Kidney epithelial cell (primary cell): ENCODE measurements around the gene IRAK1. TPM values are rescaled to one million over a fixed set of nuclear protein-coding genes. Genes with fewer than 3 reads are reported as not detected.
A peak's percentile ranks its signal among the peaks of the same experiment; 100 is the strongest.

Source experiments
- DNase-seq: peaks from one replicate; pipeline ENCODE4 v3.0.0-alpha.2; 2010; ENCODE audit warnings: low read depth
- H3K27me3 ChIP-seq: 2 replicates; pipeline ENCODE4 v1.6.0; 2011; ENCODE audit warnings: low read length; ENCODE audit not compliant: control insufficient read depth, insufficient read depth
- H3K36me3 ChIP-seq: 2 replicates; pipeline ENCODE4 v1.5.1; 2011; ENCODE audit warnings: low read length; ENCODE audit not compliant: control insufficient read depth, insufficient read depth
- H3K4me3 ChIP-seq: 2 replicates; pipeline ENCODE4 v1.5.1; 2011; ENCODE audit warnings: low read depth, mild to moderate bottlenecking, control low read depth, low read length
- total RNA-seq: library from RNA; depleted of rRNA; stranded (reverse); fragments of >200 nt; gene quantifications from 2 replicates; pipeline ENCODE4 v1.2.3, GENCODE V29; 2015
- TF ChIP-seq, protein P1 (sequence below): IDR thresholded peaks from 2 replicates; pipeline ENCODE4 v1.5.1; 2011; ENCODE audit warnings: mild to moderate bottlenecking, moderate library complexity, low read length, control low read depth, inconsistent platforms; ENCODE audit not compliant: insufficient read depth, poor library complexity, severe bottlenecking

Gene IRAK1
- total RNA-seq, 1 donor from 2014 or later = 193 TPM

- Histone ChIP-seq H3K36me3 (no peaks in the 10 kb centered on the region), H3K4me3 (no peak overlapping the region), H3K27me3 (no peaks in the 10 kb centered on the region)
- DNase-seq = no peak
- TF ChIP-seq, protein P1, sequence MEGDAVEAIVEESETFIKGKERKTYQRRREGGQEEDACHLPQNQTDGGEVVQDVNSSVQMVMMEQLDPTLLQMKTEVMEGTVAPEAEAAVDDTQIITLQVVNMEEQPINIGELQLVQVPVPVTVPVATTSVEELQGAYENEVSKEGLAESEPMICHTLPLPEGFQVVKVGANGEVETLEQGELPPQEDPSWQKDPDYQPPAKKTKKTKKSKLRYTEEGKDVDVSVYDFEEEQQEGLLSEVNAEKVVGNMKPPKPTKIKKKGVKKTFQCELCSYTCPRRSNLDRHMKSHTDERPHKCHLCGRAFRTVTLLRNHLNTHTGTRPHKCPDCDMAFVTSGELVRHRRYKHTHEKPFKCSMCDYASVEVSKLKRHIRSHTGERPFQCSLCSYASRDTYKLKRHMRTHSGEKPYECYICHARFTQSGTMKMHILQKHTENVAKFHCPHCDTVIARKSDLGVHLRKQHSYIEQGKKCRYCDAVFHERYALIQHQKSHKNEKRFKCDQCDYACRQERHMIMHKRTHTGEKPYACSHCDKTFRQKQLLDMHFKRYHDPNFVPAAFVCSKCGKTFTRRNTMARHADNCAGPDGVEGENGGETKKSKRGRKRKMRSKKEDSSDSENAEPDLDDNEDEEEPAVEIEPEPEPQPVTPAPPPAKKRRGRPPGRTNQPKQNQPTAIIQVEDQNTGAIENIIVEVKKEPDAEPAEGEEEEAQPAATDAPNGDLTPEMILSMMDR = peak; percentile 70
These were observed 31.6 kb upstream of the IRAK1 start for GRCh38 chrX:154051201-154051810.

DNA sequence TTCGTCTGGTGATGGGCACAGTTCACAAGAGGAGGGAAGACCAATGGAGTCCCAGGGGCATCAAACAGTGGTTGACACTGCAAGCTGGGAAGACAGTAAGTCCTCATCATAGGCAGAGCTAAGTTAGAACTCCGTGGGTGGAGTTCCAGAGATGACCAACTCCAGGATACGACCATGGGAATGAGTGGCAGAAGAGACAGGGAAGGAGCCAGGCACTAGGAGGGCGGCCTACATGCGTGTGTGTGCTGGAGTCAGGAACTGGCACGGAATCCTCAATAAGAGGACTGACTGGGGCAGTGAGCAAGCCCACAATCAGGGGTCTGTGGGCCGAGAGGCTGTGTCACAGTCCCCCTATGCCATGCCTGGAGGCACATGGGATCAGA is 30.4 kb upstream of the IRAK1 start:
- no peaks in the 10 kb centered on the region for H3K36me3 ChIP-seq
- no peak for DNase-seq
- TF ChIP-seq, protein P1 = no peak

GRCh38 chrX:154049209-154050112 is 29.8 kb upstream of the IRAK1 start:
- TF ChIP-seq, protein P1 = no peak
- no peak for DNase-seq

More for the DNA sequence above, 30.4 kb upstream of the IRAK1 start:
- Histone ChIP-seq H3K27me3 (no peaks in the 10 kb centered on the region), H3K4me3 (no peak overlapping the region)

GRCh38 chrX:154048398-154048797 is 28.7 kb upstream of the IRAK1 start:
- Histone ChIP-seq H3K27me3 (no peaks in the 10 kb centered on the region), H3K4me3 (no peak overlapping the region), H3K36me3 (no peaks in the 10 kb centered on the region)
- TF ChIP-seq, protein P1 = no peak
- DNase-seq = no peak

More at GRCh38 chrX:154049209-154050112, 29.8 kb upstream of the IRAK1 start:
- Histone ChIP-seq H3K27me3 (no peaks in the 10 kb centered on the region), H3K36me3 (no peaks in the 10 kb centered on the region), H3K4me3 (no peak overlapping the region)

DNA sequence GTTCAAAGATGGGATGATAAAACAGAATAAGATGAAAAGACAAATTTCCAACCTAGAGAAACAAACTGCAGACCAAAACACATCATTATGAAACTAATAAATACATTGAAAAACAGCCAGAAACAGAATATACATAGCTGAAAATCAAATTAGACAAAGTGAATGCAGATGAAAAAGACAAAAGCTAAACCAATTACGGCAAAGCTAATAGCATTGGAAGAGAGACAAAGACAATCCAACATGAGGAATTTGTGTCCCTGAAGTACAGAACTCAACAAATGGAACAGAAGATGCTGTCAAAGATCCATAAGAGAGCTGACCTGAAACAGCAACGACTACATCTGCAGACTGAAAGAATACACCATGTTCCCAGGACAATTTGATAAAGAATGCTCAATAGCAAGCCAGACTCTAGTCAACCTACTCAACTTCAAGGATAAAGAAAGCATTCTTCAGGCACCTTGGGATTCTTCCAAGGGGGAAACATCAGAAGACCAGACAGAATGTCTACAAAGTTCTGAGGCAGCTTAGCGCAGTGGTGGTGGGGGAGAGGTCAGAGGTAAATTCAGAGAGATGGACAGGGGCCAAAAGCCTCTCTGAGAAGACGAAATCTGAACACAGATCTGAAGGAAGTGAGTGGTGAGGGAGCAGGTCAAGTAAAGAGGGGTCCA is 27.4 kb upstream of the IRAK1 start:
- H3K27me3 ChIP-seq = no peaks in the 10 kb centered on the region
- no peak overlapping the region for H3K4me3 ChIP-seq
- no peak for DNase-seq
- no peaks in the 10 kb centered on the region for H3K36me3 ChIP-seq
- TF ChIP-seq, protein P1 = no peak
